Nucleus accumbens (tissue), 56 donors: ENCODE data around the gene SRF.

Source experiments
- DNase-seq, 56 donors: peaks; one replicate each; lab custom pipeline; 2025; lab: John Stamatoyannopoulos, UW

SRF gene

GRCh38 chr6:43146709-43147688 lies 24.1 kb upstream of the SRF start:
- DNase-seq, result no peak

GRCh38 chr6:43147691-43148477 lies 23.2 kb upstream of the SRF start:
- no peak for DNase-seq

GRCh38 chr6:43149265-43149664 lies 21.8 kb upstream of the SRF start:
- no peak for DNase-seq

GRCh38 chr6:43150051-43150751 lies 20.9 kb upstream of the SRF start:
- no peak for DNase-seq

GRCh38 chr6:43159599-43159998 lies 11.5 kb upstream of the SRF start:
- no peak for DNase-seq

- no peak for DNase-seq
Observed at GRCh38 chr6:43163899-43164298, 7.2 kb upstream of the SRF start.

- DNase-seq, result peak in 15 of 56 donors; percentile 28 to 86 (median 76)
Observed at GRCh38 chr6:43170417-43170930, 595 bp upstream of the SRF start.

GRCh38 chr6:43171707-43172103 lies 636 bp downstream of the SRF start:
- DNase-seq, result peak in 10 of 56 donors; percentile 28 to 57 (median 44)

GRCh38 chr6:43172104-43173007 lies 1.3 kb downstream of the SRF start:
- peak in 39 of 56 donors; percentile 5 to 57 (median 36) for DNase-seq

- peak in 2 of 56 donors; percentile 23 to 58 for DNase-seq
Observed at GRCh38 chr6:43173591-43174262, 2.7 kb downstream of the SRF start.

GRCh38 chr6:43174263-43175112 lies 3.4 kb downstream of the SRF start:
- DNase-seq, result peak; percentile 74 to 99 (median 95)

- no peak for DNase-seq
Observed at GRCh38 chr6:43175676-43176422, 4.8 kb downstream of the SRF start.

- DNase-seq, result no peak
Observed at GRCh38 chr6:43176423-43176786, 5.3 kb downstream of the SRF start.

GRCh38 chr6:43178150-43178549 lies 7.1 kb downstream of the SRF start:
- DNase-seq, result no peak

- no peak for DNase-seq
Observed at GRCh38 chr6:43178951-43179830, 8.1 kb downstream of the SRF start.

GRCh38 chr6:43180058-43180457 lies 9.0 kb downstream of the SRF start:
- no peak for DNase-seq
